ENCODE data around the gene SUCNR1.
"Not testable (repeated sequence)": the region's sequence is repeated elsewhere in the genome, so short reads cannot be mapped to it uniquely, and the experiment has no call there.

The SUCNR1 gene

DNA sequence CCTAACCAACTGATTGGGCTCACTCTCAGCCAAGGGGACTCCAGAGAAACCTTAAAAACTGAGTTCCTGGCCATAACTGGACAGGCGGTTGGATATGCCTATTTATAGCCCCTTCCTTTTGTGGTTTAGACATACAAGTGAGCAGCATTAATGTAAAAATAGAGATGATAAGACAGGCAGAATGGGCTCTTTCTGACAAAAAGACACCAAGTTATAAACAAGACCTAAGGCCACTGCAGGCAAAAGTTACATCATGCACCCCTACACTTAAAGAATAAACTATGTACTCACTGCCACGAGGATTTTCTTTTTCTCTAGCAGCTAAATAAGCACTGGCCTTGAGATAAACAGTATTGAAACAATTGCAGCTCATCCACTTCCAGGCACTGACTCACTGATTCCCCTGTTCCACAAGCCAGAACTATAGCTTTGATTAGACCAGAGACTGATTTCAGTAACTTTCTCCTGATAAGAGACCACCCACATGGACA, 30.1 kb downstream of the SUCNR1 start:
- DNase-seq: no peak

DNA sequence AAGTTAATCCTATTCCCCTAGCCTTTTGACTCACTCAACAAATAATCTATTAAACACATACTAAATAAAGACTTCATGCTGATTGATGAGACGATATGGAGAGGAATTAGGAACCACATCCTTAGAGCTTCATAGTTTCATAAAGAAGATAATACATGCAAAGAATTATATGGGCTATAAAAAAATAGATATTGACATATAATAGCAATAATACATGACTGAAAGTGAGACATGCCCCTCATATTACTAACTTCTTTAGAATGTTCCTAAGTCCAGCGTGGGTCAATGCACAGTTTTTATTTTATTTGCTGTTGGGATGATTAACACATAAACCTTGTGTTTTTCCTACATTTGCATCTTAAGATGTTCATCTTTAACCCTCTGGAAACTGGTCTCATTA, 32.2 kb downstream of the SUCNR1 start:
- no peak for DNase-seq

DNA sequence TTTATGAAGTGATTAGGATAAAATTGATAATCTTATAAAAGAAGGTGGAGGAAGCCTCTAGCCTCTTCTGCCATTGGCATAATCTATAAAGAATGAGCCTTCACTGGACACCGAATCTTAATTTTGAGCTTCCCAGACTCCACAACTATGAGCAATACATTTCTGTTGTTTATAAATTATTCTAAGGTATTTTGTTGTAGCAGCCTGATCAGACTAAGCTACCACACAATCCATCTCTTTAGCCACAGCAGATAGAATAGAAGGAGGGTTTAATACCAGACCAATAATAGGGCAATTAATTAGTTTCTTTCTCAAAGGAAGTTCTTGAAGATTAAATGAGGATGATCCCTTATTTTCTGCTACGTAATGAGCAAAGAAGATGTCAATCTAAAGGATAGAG, 33.3 kb downstream of the SUCNR1 start:
- no peak for DNase-seq

DNA sequence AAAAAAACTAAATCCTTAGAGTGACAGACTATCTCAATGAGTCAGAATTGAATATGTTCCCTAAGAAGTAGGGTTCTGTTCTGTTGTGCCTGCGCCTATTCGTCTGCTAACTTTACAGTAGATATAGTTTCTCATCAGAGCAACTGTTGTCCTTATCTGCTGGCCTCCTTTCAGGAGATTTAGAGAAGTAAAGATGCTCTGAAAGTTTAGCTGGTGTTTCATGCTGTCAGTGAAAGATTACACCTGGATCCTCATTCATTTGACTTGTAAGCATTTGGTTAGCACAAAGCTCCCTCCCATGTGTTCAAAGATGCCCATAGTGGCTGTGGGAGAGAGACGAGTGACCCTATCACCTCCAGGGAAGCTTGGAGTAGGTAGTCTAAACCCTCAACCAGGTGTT, 35.0 kb downstream of the SUCNR1 start:
- no peak for DNase-seq

DNA sequence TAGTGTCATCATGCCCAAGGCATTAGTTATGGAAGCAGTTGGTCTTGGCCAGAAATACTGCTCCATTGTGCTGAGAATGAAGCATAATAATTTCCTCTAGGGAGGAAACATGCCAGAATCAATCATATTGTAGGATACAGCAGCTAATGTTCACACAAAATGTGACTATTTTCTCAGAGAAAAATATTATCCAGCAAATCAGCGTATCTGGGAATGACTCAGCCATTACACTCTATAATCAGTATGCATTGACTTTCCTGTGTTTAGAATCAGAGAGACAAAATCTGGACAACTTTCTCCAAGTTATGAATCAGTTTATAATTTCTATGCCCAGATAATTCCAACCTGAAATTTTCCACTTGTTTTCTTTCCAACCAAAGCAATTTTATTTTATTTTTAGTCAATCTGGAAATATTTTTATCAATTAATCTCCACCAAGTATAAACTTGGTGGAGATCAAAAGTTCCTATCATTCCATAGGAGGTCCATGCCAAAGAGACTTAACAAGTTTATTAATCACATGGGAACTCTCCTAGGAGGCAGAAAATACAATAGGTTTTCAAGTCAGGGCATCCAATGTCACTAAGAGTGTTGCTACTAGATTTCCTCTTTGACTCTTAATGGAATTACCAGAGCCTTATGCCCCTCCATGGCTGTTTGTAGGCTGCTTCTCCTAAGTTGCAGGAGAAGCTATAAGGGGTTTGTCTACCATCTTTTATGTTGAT, 36.4 kb downstream of the SUCNR1 start:
- no peak for DNase-seq

DNA sequence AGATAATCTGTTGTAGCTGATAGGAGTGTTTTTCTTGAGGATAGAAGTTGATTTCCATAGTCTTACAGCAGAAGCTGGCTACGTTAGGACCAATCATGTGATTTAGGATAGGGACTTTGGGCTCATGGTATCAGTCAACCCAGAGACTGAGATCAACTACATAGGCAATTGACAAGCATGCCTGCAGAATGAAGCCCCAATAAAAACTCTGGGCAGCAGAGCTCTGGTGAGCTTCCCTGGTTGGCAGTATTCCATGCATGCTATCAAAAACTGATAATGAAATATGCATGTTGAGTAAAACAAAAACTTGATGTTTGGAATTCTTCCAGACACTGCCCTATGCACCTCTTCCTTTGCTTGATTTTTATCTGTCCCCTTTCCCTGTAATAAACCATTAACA, 38.0 kb downstream of the SUCNR1 start:
- no peak for DNase-seq

DNA sequence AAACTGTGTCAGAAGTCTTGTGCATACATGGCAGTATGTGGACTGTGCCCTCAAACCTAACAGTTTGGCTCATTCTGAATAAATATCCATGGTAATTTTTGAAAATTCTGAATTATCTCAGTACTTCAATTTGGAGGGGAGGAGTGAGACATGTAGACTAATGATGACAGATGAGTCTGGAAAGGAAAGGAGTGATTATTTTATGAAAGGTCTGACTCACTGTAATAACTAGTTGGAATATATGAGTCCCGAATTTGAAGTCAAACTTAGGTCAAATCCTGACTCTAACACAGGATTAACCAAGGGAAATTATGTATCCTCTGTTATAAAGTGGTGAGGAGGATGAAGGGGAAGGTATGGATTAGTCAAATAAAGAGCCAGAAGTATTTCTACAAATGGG, 38.6 kb downstream of the SUCNR1 start:
- no peak for DNase-seq

DNA sequence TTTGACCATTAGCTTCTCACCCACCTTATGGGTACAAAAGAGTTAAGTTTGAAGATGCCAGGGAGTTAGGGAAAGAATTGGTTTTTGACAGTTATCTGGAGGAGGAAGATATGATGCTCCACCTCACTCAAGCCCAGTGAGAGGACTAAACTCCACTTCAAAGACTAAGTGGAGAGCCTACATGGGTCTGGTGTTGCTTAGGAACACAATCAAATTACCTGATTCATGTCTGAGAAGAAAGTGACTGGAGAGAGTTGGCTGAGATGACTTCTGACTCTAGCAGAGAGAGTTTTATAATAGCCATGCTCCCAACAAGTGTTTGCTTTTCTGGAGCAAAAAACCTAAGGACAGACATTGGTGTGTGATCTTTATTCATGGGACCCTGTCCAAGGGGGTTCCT, 43.3 kb downstream of the SUCNR1 start:
- DNase-seq: no peak

DNA sequence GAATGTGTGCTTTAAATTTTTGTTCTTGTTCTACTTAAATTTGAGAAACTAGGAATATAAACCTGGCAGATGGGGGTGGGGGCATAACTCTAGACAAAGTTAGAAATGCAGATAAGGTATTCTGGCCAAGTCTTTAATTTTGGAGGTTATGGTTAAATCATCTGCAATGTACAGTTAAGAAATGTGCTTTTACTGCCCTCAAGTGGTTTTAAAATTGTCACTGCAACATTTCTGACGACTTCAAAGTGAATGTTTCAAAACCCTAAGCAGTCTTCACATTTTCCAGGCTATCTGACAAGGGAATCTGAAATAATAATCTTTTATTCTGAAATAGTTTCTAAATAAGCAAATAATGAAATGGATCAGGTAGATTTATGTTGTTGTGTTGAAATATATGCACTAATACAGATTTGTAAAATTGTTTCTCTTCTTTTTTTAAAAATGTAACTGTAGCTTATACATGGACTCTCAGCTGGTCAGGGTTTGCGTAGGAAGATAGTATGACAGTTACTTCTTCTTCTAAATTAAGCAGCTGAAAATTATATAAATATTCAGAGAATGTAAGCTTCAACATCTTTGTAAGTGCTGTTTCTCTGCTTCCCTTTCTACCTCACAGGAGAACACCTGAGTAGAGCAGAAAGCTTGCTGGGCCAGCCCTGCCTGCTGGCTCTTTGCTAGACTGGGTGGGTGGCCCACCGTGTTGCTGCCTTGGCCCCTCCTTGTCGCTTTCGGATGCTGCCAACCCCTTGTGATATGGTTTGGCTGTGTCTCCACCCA, 45.0 kb downstream of the SUCNR1 start:
- DNase-seq: no peak

DNA sequence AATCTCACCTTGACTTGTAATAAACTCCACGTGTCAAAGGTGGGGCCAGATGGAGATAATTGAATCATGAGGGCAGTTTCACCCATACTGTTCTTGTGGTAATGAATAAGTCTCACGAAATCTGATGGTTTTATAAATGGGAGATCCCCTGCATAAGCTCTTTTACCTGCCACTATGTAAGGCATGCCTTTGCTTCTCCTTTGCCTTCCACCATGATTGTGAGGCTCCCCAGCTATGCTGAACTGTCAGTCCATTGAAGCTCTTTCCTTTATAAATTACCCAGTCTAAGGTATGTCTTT, 45.5 kb downstream of the SUCNR1 start:
- no peak for DNase-seq

DNA sequence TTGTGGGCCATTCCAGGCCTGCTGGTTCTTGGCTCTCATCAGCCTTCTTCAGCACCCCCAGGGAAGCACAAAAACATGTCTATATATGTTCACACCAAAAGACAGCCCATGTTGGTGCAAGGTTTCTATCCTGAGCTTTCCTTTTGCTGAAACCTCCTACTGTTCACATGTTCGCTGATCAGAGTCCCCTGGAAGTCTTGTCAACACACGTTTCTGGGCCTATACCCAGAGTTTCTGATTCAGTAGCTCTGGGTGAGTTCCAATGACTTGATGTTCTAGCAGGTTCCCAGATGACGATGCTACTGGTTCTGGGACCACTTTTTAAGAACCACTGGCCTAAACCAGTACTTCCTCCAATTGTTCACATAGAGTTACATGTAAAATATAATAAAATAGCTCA, 46.0 kb downstream of the SUCNR1 start:
- DNase-seq: no peak

DNA sequence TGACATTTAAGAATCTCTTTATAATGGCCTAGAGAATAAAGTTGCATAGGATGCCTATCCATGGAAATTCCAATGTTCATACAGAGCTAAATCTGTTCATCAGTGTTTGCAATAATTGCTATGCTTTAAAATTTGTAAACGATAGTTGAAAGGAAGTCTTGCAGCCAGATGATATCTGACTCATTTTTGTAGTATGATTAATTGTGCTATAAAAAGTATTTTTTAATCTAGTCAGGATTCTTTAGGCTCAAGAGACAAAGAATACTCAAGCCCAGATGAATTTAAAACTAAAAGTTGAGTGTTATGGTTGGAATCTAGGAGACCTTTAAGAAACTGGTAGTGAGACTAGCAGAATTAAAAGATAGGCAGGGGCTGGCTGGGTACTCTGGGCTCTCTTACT, 50.5 kb downstream of the SUCNR1 start:
- DNase-seq: no peak

DNA sequence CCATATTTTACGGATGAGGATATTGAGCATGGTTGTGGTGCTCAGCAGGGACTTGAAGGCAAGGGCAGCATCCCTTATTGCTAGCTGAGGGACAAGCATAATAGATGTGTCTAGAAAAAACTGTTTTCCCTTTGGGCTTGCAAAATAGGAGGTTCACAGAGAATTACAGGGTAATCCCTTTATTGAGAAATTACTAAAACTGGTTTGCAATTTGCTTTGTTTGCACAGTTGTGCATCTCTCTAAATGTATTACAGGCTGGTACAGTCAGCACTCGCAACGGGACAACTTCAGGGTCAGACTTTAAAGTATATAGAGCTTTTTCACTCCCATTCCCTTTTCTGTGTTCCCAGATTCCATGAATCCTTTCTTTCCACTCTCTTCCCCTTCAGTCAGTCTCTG, 51.3 kb downstream of the SUCNR1 start:
- no peak for DNase-seq

DNA sequence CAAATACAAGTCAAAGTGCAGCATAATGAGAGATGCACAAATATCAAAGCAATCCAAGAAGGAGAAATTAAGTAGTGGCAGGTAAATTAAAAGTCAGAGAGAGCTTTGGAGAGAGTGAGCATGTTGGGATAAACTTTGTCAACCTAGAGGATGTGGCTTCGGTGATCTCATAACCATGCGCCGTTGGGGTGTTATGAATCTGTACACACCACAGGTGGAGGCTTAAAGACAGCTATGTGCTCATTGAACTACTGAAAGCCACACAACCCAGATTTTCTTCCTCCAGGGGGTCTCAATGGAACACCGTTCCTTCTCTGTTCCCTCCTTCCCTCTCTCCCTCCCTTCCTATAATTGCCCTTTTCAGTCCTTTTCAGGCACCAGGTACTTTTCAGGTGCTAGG, 52.0 kb downstream of the SUCNR1 start:
- DNase-seq: no peak

DNA sequence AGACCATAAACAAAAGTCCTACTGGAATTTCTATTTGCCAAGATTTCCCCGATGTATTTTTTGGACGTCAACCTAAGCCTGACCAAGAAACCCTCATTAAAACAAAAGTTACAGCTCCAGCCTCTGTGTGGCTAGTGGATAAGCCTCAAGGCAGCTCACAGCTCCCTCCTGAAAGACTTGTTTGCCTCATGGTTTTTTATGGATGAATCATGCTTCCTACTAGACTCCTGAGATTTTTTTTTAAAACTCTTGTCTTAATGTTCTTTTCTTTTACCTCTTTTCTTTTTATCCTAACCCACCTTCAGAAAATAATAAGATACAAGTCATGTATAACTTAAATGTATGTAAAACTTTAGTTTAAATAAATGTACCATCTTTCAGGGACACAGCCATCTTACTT, 52.4 kb downstream of the SUCNR1 start:
- DNase-seq: no peak

DNA sequence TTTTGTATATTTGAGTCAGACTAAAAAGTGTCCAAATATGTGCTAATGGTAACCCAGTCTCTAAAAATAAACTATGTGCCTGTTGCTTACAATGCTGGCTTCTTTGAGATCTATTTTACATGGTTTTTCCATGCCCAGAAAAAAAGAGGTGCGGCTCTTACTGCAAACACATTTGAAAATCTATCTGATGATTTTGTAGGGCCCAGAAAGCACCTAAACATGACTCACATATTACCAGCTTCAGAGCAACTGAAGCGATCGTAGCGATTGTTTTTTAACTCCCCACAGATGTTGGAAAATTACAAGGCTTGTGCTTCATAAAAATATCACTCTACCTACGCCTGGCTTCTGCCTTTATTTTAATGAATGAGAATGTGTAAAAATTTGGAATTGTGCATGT, 53.5 kb downstream of the SUCNR1 start:
- DNase-seq: no peak

DNA sequence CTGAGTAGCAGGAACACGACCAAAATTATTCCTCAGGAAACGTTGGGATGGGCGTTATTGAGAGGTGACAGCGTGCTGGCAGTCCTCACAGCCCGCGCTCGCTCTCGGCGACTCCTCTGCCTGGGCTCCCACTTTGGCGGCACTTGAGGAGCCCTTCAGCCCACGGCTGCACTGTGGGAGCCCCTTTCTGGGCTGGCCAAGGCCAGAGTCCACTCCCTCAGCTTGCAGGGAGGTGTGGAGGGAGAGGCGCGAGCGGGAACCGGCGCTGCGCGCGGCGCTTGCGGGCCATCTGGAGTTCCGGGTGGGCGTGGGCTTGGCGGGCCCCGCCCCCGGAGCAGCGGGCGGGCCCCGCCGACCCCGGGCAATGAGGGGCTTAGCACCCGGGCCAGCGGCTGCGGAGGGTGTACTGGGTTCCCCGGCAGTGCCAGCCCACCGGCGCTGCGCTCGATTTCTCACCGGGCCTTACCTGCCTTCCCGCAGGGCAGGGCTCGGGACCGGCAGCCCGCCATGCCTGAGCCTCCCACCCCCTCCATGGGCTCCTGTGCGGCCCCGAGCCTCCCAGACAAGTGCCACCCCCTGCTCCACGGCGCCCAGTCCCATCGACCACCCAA, 54.6 kb downstream of the SUCNR1 start:
- not testable (repeated sequence) for DNase-seq

DNA sequence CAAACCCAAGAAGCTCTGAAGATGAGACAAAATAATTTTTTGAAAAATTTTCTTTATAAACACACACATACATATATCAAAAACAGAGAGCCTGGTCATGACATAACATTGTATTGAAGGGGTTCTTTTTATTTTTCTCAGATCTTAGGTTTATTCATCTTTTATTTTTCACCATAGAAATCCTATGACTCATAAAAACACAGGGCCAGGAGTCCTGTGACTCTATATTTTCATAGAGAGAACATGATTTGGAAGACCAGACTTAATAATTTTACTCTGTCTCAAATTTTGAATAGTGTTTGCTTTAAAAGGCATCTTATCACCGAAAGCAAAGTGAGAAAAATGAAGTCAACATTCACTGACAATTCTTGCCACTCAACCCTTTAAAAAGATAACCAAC, 57.7 kb downstream of the SUCNR1 start:
- DNase-seq: no peak

DNA sequence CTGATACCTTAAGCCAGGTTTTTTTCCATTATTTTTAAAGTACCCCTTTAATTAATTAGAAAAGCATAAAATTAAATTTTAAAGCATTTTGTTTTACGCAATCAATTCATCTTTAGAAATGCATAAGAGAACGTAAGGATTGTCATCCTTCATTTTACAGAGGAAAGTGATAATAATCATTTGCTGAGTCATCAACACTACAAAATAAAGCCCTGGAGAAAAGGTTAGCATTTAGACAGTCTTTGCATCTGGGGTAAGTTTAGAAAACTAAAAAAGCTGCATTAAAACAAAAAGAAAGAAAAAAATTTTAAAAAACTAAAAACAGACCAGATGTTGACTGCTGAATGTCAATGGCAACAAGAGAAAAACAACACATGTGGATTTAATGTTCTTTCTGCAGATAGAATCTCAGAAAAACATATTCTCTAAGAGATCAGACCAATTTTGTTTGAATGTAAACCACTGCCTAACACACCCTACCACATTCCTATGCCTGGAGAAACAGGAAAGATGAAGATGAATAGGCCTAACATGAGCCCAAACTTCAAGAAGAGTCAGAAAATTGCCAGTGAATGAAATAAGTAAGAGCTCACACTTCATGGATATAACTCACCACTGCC, 59.9 kb downstream of the SUCNR1 start:
- DNase-seq: no peak

Measured in activated T-cell treated with anti-CD3 and anti-CD28 coated beads for 4 hours (primary cell).